ENCODE measurements around the gene NFATC4.

NFATC4 gene

GRCh38 chr14:24348186-24348585, 19.8 kb upstream of the NFATC4 start:
- TF ChIP-seq CTCF (IDR thresholded peaks at IDR 0.05; ENCODE audit: low read length), result no peak
- no peak overlapping the region for H3K4me3 ChIP-seq (ENCODE audit: low read depth, low read length, poor library complexity, severe bottlenecking)
- H3K9me3 ChIP-seq (ENCODE audit: low read length), result no peaks in the 10 kb centered on the region
- H3K79me2 ChIP-seq (ENCODE audit: insufficient read depth, low read length), result no peaks in the 10 kb centered on the region
- H2AFZ ChIP-seq (ENCODE audit: low read length), result no peak overlapping the region
- H3K27me3 ChIP-seq (ENCODE audit: insufficient read depth, low read length), result peaks cover 3% of the 10 kb centered on the region; the same call in 1 of the 2 replicates
- no peaks in the 10 kb centered on the region for H3F3A ChIP-seq (ENCODE audit: insufficient read depth, low read length)
- no peaks in the 10 kb centered on the region for H3K4me1 ChIP-seq (ENCODE audit: insufficient read depth, low read length, severe bottlenecking)
- H3K27ac ChIP-seq (ENCODE audit: low read depth, low read length, poor library complexity, severe bottlenecking), result no peak overlapping the region
- H4K20me1 ChIP-seq (ENCODE audit: insufficient read depth, low read length), result no peaks in the 10 kb centered on the region
- H3K9me2 ChIP-seq (ENCODE audit: low read depth, low read length), result no peaks in the 10 kb centered on the region
- H3K4me2 ChIP-seq (ENCODE audit: low read length), result no peak overlapping the region
- H3K36me3 ChIP-seq (ENCODE audit: insufficient read depth, low read length), result no peaks in the 10 kb centered on the region
- H3K9ac ChIP-seq (ENCODE audit: low read length), result no peak overlapping the region

GRCh38 chr14:24349742-24350141, 18.2 kb upstream of the NFATC4 start:
- peaks cover 3% of the 10 kb centered on the region; the same call in 1 of the 2 replicates for H3K27me3 ChIP-seq (ENCODE audit: insufficient read depth, low read length)
- H3K4me2 ChIP-seq (ENCODE audit: low read length), result no peak overlapping the region
- no peak overlapping the region for H3K27ac ChIP-seq (ENCODE audit: low read depth, low read length, poor library complexity, severe bottlenecking)
- no peaks in the 10 kb centered on the region for H3K9me2 ChIP-seq (ENCODE audit: low read depth, low read length)
- H3K9ac ChIP-seq (ENCODE audit: low read length), result no peak overlapping the region
- H3K79me2 ChIP-seq (ENCODE audit: insufficient read depth, low read length), result no peaks in the 10 kb centered on the region
- no peak for TF ChIP-seq EZH2 (IDR thresholded peaks at IDR 0.05; ENCODE audit: borderline replicate concordance, low read length)
- TF ChIP-seq CTCF (IDR thresholded peaks at IDR 0.05; ENCODE audit: low read length), result no peak
- no peak overlapping the region for H3K4me3 ChIP-seq (ENCODE audit: low read depth, low read length, poor library complexity, severe bottlenecking)
- no peak overlapping the region for H2AFZ ChIP-seq (ENCODE audit: low read length)
- no peaks in the 10 kb centered on the region for H3K9me3 ChIP-seq (ENCODE audit: low read length)
- H3K36me3 ChIP-seq (ENCODE audit: insufficient read depth, low read length), result no peaks in the 10 kb centered on the region
- H3K4me1 ChIP-seq (ENCODE audit: insufficient read depth, low read length, severe bottlenecking), result no peaks in the 10 kb centered on the region
- H3F3A ChIP-seq (ENCODE audit: insufficient read depth, low read length), result no peaks in the 10 kb centered on the region
- no peaks in the 10 kb centered on the region for H4K20me1 ChIP-seq (ENCODE audit: insufficient read depth, low read length)

GRCh38 chr14:24351517-24351916, 16.5 kb upstream of the NFATC4 start:
- Histone ChIP-seq H3K9me3 (ENCODE audit: low read length) (no peaks in the 10 kb centered on the region), H2AFZ (ENCODE audit: low read length) (no peak overlapping the region), H3K36me3 (ENCODE audit: insufficient read depth, low read length) (no peaks in the 10 kb centered on the region), H3K4me3 (ENCODE audit: low read depth, low read length, poor library complexity, severe bottlenecking) (no peak overlapping the region), H3K4me1 (ENCODE audit: insufficient read depth, low read length, severe bottlenecking) (no peaks in the 10 kb centered on the region), H3K9ac (ENCODE audit: low read length) (no peak overlapping the region), H3K27ac (ENCODE audit: low read depth, low read length, poor library complexity, severe bottlenecking) (no peak overlapping the region), H3K27me3 (ENCODE audit: insufficient read depth, low read length) (peaks cover 3% of the 10 kb centered on the region; the same call in 1 of the 2 replicates), H3K9me2 (ENCODE audit: low read depth, low read length) (no peaks in the 10 kb centered on the region), H3K4me2 (ENCODE audit: low read length) (no peak overlapping the region), H3K79me2 (ENCODE audit: insufficient read depth, low read length) (no peaks in the 10 kb centered on the region), H4K20me1 (ENCODE audit: insufficient read depth, low read length) (no peaks in the 10 kb centered on the region), H3F3A (ENCODE audit: insufficient read depth, low read length) (no peaks in the 10 kb centered on the region)
- TF ChIP-seq EZH2 (IDR thresholded peaks at IDR 0.05; ENCODE audit: borderline replicate concordance, low read length), result no peak
- TF ChIP-seq CTCF (IDR thresholded peaks at IDR 0.05; ENCODE audit: low read length), result no peak; the same call in 1 of the 2 replicates
